Stomach smooth muscle (tissue), 2 donors: ENCODE measurements around the gene FAM83C.

Experiments
- H3K27ac ChIP-seq: one replicate; pipeline ENCODE4 v1.7.0; 2013; ENCODE audit warnings: mild to moderate bottlenecking, low read length, inconsistent platforms
- H3K27me3 ChIP-seq, 2 donors: one replicate each; pipeline ENCODE4 v1.7.0; 2013; ENCODE audit warnings: low read length in 2 of 2; ENCODE audit not compliant: insufficient read depth in 2 of 2, control insufficient read depth in 1 of 2
- H3K36me3 ChIP-seq, 2 donors: one replicate each; pipeline ENCODE4 v1.7.0; 2013; ENCODE audit warnings: low read length in 2 of 2; ENCODE audit not compliant: control insufficient read depth in 2 of 2, insufficient read depth in 2 of 2
- H3K4me1 ChIP-seq: one replicate; pipeline ENCODE4 v1.7.0; 2013; ENCODE audit warnings: low read length; ENCODE audit not compliant: control insufficient read depth, insufficient read depth
- H3K4me3 ChIP-seq, 2 donors: one replicate each; pipeline ENCODE4 v1.7.0; 2013; ENCODE audit warnings: low read length in 2 of 2
- H3K9ac ChIP-seq, 2 donors: one replicate each; pipeline ENCODE4 v1.7.0; 2013; ENCODE audit warnings: low read length in 2 of 2, mild to moderate bottlenecking in 1 of 2
- H3K9me3 ChIP-seq, 2 donors: one replicate each; pipeline ENCODE4 v1.7.0; 2013; ENCODE audit warnings: low read length in 2 of 2; ENCODE audit not compliant: control insufficient read depth in 2 of 2
- donor health status: healthy.
- donor health status: Pancreatic carcinoma.

FAM83C gene

DNA sequence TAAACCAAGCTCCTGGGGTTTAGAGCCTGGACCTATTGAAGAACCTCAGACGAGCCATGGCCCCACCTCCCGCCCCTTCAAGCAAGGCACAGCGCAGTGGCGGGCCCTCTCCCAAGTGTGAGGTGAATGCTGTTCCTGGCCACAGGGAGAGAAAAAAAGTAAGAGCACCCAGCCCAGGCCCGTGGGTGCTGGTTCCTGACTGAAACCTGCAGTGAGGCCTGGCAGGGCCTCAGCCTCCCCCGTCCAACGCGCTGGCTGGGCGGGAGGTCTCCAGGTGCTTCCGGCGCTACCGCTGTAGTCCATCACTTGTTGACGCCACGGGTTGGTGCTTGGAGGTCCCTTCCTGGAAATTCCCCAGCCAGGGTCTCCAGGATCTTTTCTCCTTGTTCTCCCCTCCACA is 5.5 kb upstream of the FAM83C start:
- no peak overlapping the region for H3K4me3 ChIP-seq
- peaks cover 2 to 3% of the 10 kb centered on the region in 2 donors for H3K27me3 ChIP-seq
- H3K9me3 ChIP-seq = no peaks in the 10 kb centered on the region
- H3K9ac ChIP-seq = no peak overlapping the region
- H3K36me3 ChIP-seq = no peaks in the 10 kb centered on the region
- H3K27ac ChIP-seq = no peak overlapping the region
- peaks cover 2% of the 10 kb centered on the region for H3K4me1 ChIP-seq

DNA sequence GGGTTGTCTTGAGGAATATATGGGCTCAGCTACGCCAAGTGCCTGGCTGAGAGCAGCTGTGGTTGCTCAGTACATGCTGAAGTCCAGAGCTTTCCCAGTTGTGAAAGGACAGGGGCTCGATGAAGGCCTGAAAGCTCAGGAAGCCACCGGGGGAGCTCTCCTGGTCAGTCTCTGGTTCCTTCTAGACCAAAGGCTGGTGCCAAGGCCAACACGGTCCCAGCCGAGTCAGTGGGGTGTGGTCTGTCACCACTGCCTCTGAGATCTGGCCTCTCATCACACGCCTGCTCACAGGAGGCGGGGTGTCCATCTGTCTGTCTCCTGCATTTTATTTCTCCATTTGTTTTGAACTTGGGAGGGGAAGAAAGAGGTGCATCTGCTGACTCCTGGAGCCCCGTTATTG is 4.9 kb upstream of the FAM83C start:
- Histone ChIP-seq H3K27me3 (peaks cover 5 to 6% of the 10 kb centered on the region in 2 donors), H3K4me3 (no peak overlapping the region), H3K9ac (no peak overlapping the region), H3K4me1 (no peaks in the 10 kb centered on the region), H3K9me3 (no peaks in the 10 kb centered on the region), H3K36me3 (no peaks in the 10 kb centered on the region), H3K27ac (no peak overlapping the region)

DNA sequence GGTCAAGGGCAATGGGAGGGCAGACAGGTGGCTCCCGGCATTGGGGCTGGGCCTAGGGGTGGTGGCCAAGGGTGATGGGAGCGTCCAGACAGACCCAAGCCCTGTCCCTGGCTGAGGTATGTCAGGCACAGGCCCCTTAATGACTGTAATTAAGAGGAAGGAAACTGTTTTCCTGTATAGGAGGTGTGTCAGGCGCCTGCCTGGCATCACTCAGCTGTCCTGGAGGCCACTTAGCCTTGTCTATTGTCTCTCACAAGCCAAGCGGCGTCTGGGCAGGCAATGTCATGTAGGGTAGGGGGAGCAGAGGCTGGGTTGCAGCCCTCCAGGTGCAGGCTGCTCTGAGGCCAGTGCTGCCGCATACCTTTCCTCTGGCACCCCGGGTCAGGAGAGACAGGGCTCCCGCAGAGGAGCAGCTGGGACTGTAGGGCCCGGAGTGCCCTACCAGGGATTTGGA is 3.9 kb upstream of the FAM83C start:
- no peak overlapping the region for H3K27ac ChIP-seq

DNA sequence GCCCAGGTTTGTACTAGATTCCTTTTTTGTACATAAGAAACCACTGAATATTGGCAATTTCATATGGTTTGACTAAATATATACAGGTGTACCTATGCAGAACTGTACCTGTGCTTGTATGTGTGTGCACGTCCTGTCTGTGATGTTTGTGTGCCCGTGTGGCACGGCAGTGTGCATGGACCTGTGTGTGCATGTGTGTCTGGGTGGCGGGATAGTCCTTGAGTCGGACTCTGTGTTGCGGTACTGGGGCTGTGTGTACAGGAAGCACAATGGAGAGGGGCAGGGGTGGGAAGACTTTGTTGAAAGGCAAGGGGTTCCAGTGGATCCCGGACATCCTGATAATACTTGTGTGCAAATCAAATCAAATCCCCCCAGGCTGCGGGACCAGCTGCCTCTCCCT is 3.4 kb upstream of the FAM83C start:
- Histone ChIP-seq H3K27me3 (peaks cover 5 to 8% of the 10 kb centered on the region in 2 donors), H3K4me3 (no peak overlapping the region), H3K9me3 (no peaks in the 10 kb centered on the region), H3K9ac (no peak overlapping the region), H3K4me1 (no peaks in the 10 kb centered on the region), H3K36me3 (no peaks in the 10 kb centered on the region), H3K27ac (no peak overlapping the region)

More for the DNA sequence above, 3.9 kb upstream of the FAM83C start:
- Histone ChIP-seq H3K9ac (no peak overlapping the region), H3K9me3 (no peaks in the 10 kb centered on the region), H3K4me1 (no peaks in the 10 kb centered on the region), H3K36me3 (no peaks in the 10 kb centered on the region), H3K4me3 (no peak overlapping the region), H3K27me3 (peaks cover 5 to 8% of the 10 kb centered on the region in 2 donors)

DNA sequence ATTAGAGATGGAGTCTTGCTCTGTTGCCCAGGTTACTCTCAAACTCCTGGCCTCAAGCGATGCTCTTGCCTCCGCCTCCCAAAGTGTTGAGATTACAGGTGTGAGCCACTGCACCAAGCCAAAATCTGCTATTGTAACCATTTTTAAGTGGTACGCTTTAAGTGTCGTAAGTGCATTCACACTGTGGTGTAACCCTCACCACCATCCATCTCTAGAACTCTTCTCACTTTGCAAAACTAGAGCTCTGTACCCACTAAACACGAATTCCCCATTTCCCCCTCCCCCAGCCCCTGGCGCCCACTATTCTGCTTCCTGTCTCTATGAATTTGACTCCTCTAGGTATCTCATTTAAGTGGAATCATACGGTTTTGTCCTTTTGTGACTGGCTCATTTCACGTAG is 2.8 kb upstream of the FAM83C start:
- Histone ChIP-seq H3K9me3 (no peaks in the 10 kb centered on the region), H3K9ac (no peak overlapping the region), H3K4me3 (no peak overlapping the region), H3K27me3 (peaks cover 5 to 8% of the 10 kb centered on the region in 2 donors), H3K36me3 (no peaks in the 10 kb centered on the region), H3K27ac (no peak overlapping the region), H3K4me1 (no peaks in the 10 kb centered on the region)

DNA sequence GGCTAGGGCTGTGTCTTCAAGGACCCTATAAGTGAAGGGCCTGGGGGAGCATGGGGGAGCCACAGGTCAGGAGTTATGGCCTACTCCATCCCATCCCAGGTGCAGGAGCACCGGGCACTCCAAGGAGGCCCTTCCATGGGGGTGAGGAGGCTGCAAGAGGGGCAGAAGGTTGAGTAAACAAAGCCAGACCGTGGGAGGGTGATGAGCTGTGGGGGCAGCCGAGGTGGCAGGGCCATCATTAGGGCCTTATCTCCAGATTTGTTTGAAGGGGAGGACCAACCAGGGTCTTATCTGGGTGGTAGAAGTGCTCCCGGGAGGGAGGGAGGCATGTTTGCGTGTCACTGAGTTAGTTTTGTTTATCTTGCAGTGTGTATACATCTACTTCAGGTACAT is 2.1 kb upstream of the FAM83C start:
- Histone ChIP-seq H3K9me3 (no peaks in the 10 kb centered on the region), H3K27me3 (peaks cover 5 to 8% of the 10 kb centered on the region in 2 donors), H3K4me3 (no peak overlapping the region), H3K9ac (no peak overlapping the region), H3K27ac (no peak overlapping the region), H3K36me3 (no peaks in the 10 kb centered on the region), H3K4me1 (no peaks in the 10 kb centered on the region)

DNA sequence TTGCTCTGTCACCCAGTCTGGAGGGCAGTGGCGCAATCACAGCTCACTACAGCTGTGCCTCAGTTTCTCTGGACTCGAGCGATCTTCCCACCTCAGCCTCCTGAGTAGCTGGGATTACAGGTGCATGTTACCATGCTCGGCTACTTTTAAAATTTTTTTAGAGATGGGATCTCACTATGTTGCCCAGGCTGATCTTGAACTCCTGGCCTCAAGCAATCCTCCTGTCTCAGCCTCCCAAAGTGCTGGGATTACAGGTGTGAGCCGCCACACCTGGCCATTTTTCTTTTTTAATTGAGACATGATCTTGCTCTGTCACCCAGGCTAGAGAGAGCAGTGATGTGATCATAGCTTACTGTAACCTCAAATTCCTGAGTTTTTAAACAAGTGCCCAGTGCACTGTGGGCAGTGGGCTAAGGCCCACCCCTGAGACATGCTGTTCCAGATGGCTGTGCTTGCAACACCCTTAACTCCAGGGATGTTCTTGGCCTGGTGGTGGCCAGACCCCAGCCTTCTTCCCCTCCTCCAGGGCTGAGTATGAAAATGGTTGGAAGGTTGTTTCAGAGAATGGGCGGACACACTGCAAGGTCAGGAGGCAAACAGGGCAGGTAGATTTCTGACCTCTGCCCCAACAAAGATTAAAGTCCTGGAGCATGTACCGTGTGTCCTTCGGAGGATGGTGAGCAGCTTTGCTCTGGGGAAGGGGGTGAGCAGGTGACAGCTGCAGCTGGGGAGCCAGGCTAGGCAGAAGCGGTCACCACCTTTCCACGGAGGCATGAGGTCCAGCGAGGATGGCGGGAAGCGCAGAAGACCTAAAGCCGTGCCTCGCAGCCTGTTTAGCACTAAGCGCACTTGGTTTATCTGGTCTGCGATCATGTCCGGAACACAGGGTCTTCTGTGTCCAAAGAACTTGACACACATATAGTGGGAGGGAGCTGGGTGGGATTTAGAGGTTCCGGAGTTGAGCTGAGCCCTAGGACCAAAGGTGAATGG is 1.4 kb upstream of the FAM83C start:
- H3K27me3 ChIP-seq = peaks cover 5 to 8% of the 10 kb centered on the region in 2 donors
- H3K27ac ChIP-seq = no peak overlapping the region
- H3K9me3 ChIP-seq = no peaks in the 10 kb centered on the region
- H3K9ac ChIP-seq = no peak overlapping the region
- H3K4me1 ChIP-seq = no peaks in the 10 kb centered on the region
- H3K4me3 ChIP-seq = no peak overlapping the region
- no peaks in the 10 kb centered on the region for H3K36me3 ChIP-seq

DNA sequence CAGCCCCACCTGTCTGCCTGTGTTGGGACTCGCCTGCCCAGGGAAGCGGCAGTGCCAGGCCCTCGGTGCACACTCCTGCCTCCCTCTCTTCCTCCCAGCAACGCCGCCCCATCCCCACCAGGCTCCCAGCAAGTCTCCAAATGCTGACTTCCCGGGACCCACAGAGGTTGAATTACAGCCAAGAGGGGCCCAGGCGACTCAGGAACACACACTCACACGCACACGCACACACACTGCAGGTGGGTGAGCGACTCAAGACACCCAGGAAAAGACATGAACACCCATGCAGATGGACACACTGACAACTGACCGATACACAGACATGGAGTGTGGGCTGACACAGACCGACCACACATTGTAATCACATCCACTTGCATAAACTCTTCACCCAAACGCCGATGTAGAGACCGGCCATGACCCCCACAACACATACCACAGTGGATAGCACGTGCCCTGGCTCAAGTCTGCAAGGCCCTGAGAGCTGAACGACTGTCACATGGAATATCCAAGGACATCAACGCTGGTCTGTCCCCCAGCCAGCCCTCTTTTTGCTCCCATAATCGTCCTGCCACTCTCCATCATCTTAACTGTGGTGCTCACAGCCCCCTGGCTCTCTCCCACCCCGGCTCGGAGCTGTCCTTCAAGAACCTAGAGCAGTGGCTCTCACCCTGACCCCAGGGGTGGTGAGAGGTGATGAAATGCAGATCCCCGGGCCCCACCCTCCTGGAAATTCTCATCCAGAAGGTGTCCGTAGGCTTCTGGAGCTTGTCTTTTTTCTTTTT is 470 bp upstream of the FAM83C start:
- Histone ChIP-seq H3K4me1 (no peaks in the 10 kb centered on the region), H3K9me3 (no peaks in the 10 kb centered on the region), H3K27me3 (peaks cover 5 to 8% of the 10 kb centered on the region in 2 donors), H3K36me3 (no peaks in the 10 kb centered on the region), H3K4me3 (no peak overlapping the region), H3K27ac (no peak overlapping the region), H3K9ac (no peak overlapping the region)

DNA sequence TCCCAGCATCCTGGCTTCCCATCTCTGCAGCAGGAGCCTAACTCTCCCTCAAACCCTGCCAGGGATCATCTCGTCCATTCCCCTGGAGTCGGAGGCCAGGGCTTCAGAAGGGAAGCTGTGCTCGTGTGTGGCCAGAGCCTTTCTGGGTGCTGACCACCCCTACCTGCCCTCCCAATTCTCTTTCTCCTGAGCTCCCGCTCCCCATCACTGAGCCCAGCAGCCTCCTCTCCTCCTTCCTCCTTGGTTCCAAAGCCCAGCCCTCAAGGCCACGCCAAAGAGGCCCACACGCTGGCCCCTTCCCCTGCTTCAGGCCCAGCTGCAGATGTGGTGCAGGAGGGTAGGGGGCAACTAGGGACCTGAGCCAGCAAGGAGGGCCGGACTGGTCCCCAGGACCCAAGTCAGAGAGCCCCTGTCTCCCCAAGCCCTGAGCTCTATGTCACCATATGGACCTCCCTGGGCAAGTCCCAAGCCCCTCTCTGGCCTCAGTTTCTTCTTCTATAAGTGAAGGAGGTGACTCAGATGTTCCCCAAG is 1.3 kb downstream of the FAM83C start:
- H3K9ac ChIP-seq = no peak overlapping the region
- H3K4me3 ChIP-seq = no peak overlapping the region
- no peak overlapping the region for H3K27ac ChIP-seq

DNA sequence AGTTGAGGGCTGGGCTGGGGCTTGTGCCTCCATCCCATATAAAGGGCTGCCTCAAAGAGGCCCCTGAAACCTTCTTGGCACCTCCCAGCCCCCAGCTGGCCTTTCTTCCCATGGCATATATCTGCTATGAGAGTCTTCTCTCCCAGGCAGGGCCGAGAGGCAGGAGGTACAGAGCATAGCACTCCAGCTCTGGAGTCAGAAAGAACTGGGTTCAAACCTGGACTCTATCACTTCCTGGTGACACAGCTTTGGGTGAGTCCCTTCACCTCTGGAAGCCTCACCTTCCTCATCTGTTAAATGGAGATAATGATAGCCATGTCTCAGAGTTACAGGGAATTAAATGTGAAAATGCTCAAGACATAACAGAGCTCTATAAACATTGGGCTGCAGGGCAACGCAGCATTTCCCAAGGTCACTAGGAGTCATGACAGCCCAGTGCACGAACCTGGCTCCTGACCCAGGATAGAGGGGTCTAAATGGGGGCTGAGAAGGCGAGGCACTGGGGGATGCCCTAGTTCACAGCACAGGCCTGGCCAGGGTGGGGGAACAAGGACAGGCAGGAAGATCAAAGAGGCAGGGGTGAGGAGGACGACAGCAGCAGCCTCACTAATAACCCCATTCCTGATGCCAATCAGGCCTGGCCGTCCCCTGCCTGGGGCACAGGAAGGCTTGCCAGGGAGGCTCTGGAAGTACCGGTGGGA is 1.9 kb downstream of the FAM83C start:
- no peak overlapping the region for H3K4me3 ChIP-seq
- peaks cover 5 to 8% of the 10 kb centered on the region in 2 donors for H3K27me3 ChIP-seq
- H3K9me3 ChIP-seq = no peaks in the 10 kb centered on the region
- no peaks in the 10 kb centered on the region for H3K36me3 ChIP-seq
- no peak overlapping the region for H3K9ac ChIP-seq
- no peaks in the 10 kb centered on the region for H3K4me1 ChIP-seq
- H3K27ac ChIP-seq = no peak overlapping the region

More for the DNA sequence above, 1.3 kb downstream of the FAM83C start:
- Histone ChIP-seq H3K27me3 (peaks cover 5 to 8% of the 10 kb centered on the region in 2 donors), H3K36me3 (no peaks in the 10 kb centered on the region), H3K4me1 (no peaks in the 10 kb centered on the region), H3K9me3 (no peaks in the 10 kb centered on the region)
